ENCODE results near the gene XAB2.

DNA sequence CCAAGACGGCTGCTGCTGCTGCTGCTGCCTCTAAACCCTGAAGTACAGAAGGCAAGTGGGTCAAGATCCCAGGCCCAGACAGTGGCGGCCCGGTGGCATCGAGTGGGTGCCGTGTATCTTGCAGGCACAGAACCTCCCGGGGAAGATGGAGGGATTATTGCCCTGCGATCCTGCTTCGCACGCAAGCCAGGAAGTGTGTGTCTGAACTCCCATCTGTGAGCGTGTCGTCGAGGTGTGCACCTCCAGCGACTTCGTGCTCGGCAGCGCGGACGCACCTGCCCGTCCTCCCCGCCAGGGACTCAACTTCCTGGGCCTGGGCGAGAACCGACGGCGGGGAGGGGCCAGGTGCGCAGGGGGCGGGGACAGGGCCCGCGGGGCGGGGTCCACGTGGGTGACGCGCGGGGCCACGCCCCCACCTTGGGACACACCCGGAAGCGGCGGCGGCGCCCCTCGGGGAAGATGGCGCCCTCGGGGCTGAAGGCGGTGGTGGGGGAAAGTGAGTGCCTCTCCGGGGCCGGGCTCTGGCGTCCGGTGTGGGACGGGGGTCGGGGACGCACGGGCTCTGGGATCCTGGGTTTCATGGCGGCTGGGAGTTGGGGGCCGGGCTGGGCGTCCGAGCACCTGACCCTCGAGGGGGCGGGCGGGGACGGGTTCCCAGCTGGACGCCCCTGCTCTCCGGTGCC, 7.5 kb upstream of the XAB2 start, which contains the start of gene STXBP2:
- no peak for TF ChIP-seq CTCF (IDR thresholded peaks at IDR 0.05 in 4 of 5, conservative IDR thresholded peaks at IDR 0.05 in 1 of 5)
- no peak for TF ChIP-seq POLR2A (IDR thresholded peaks at IDR 0.05)
